Measurements from ENCODE around the gene SEC62.
A peak's percentile ranks its signal among the peaks of the same experiment; 100 is the strongest.

Gene SEC62

GRCh38 chr3:169948559-169949448, 17.8 kb upstream of the SEC62 start:
- H3K4me3 ChIP-seq (replicated peaks; ENCODE audit: insufficient read depth, low read length) = no peak overlapping the region
- no peak for DNase-seq (ENCODE audit: low read depth in 1 of 2, low spot score in 1 of 2)
- TF ChIP-seq GABPA (IDR thresholded peaks at IDR 0.05; ENCODE audit: low read depth) = no peak
- TF ChIP-seq SPI1 (IDR thresholded peaks at IDR 0.05; ENCODE audit: borderline replicate concordance, low read depth) = no peak
- TF ChIP-seq CTCF (IDR thresholded peaks at IDR 0.05; ENCODE audit: insufficient read depth, low read length) = no peak
- TF ChIP-seq POLR2AphosphoS5 (IDR thresholded peaks at IDR 0.05; ENCODE audit: low read depth) = no peak
- no peak for TF ChIP-seq REST (IDR thresholded peaks at IDR 0.05; ENCODE audit: insufficient replicate concordance, low read depth)
- H3K27ac ChIP-seq (replicated peaks) = no peak overlapping the region
- no peaks in the 10 kb centered on the region for H3K27me3 ChIP-seq (ENCODE audit: insufficient read depth, poor library complexity, severe bottlenecking)

GRCh38 chr3:169952045-169952444, 14.6 kb upstream of the SEC62 start:
- TF ChIP-seq POLR2AphosphoS5 (IDR thresholded peaks at IDR 0.05; ENCODE audit: low read depth) = 0 out of 2 replicates have a peak, but pooled peaks have one; percentile 46
- no peak for TF ChIP-seq SPI1 (IDR thresholded peaks at IDR 0.05; ENCODE audit: borderline replicate concordance, low read depth)
- peak; percentile 76 to 82 for DNase-seq (ENCODE audit: low read depth in 1 of 2, low spot score in 1 of 2)
- Histone ChIP-seq H3K27me3 (ENCODE audit: insufficient read depth, poor library complexity, severe bottlenecking) (no peaks in the 10 kb centered on the region), H3K27ac (replicated peaks) (peak overlapping the region; percentile 93), H3K4me3 (replicated peaks; ENCODE audit: insufficient read depth, low read length) (no peak overlapping the region)

GRCh38 chr3:169953462-169954141, 13.0 kb upstream of the SEC62 start:
- TF ChIP-seq POLR2AphosphoS5 (IDR thresholded peaks at IDR 0.05; ENCODE audit: low read depth) (no peak), REST (IDR thresholded peaks at IDR 0.05; ENCODE audit: insufficient replicate concordance, low read depth) (no peak), GABPA (IDR thresholded peaks at IDR 0.05; ENCODE audit: low read depth) (no peak), CTCF (IDR thresholded peaks at IDR 0.05; ENCODE audit: insufficient read depth, low read length) (no peak), SPI1 (IDR thresholded peaks at IDR 0.05; ENCODE audit: borderline replicate concordance, low read depth) (no peak)
- Histone ChIP-seq H3K27me3 (ENCODE audit: insufficient read depth, poor library complexity, severe bottlenecking) (no peaks in the 10 kb centered on the region), H3K4me3 (replicated peaks; ENCODE audit: insufficient read depth, low read length) (no peak overlapping the region), H3K27ac (replicated peaks) (peak overlapping the region; percentile 93)
- DNase-seq (ENCODE audit: low read depth in 1 of 2, low spot score in 1 of 2) = peak in 1 of 2 experiments; percentile 31

GRCh38 chr3:169954142-169954756, 12.4 kb upstream of the SEC62 start:
- TF ChIP-seq SPI1 (IDR thresholded peaks at IDR 0.05; ENCODE audit: borderline replicate concordance, low read depth) (peak; percentile 59; the same call in 1 of the 2 replicates), REST (IDR thresholded peaks at IDR 0.05; ENCODE audit: insufficient replicate concordance, low read depth) (no peak), POLR2AphosphoS5 (IDR thresholded peaks at IDR 0.05; ENCODE audit: low read depth) (peak; percentile 45; the same call in 1 of the 2 replicates), CTCF (IDR thresholded peaks at IDR 0.05; ENCODE audit: insufficient read depth, low read length) (no peak), GABPA (IDR thresholded peaks at IDR 0.05; ENCODE audit: low read depth) (no peak)
- peak overlapping the region; percentile 93 for H3K27ac ChIP-seq (replicated peaks)
- DNase-seq (ENCODE audit: low read depth in 1 of 2, low spot score in 1 of 2) = peak; percentile 86 to 94
- H3K4me3 ChIP-seq (replicated peaks; ENCODE audit: insufficient read depth, low read length) = no peak overlapping the region
- H3K27me3 ChIP-seq (ENCODE audit: insufficient read depth, poor library complexity, severe bottlenecking) = no peaks in the 10 kb centered on the region

Data from HL-60 (cell line).